Measurements from ENCODE around the gene COL27A1. TPM values are rescaled to one million over a fixed set of nuclear protein-coding genes. Genes with fewer than 3 reads are reported as not detected.

The COL27A1 gene
- total and polyA plus RNA-seq, 2 experiments from 2014 or later = 44.6 to 47.0 TPM

DNA sequence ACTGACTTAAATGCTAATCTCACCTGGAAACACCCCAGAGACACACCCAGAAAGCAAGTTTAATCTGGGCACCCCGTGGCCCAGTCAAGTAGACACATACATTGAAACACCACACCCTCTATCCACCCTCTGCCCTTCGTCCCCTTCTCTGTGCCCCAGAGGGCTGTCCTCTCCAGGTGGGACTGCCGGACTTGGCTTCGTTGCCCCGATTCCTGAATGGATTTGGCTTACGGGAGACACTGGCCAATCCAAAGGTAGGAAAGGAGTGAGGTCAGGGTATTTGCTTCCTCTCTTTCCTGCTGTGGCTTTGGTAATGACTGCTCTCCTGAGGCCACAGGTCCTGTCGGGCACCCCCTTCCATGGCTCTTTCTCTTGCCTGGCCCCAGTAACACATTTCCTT is 25.2 kb upstream of the COL27A1 start:
- H3K27me3 ChIP-seq = no peaks in the 10 kb centered on the region
- WGBS (ENCODE audit: low lambda C conversion rate, missing lambda C conversion rate) = 87% methylated on average over 7 of the region's 7 CpGs
- TF ChIP-seq EZH2 (IDR thresholded peaks at IDR 0.05; ENCODE audit: borderline replicate concordance) = no peak
- no peak for TF ChIP-seq EZH2phosphoT487 (IDR thresholded peaks at IDR 0.05; ENCODE audit: low read depth, severe bottlenecking, unreplicated experiment)
- TF ChIP-seq CTCF (IDR thresholded peaks at IDR 0.05; ENCODE audit: poor library complexity) = no peak

DNA sequence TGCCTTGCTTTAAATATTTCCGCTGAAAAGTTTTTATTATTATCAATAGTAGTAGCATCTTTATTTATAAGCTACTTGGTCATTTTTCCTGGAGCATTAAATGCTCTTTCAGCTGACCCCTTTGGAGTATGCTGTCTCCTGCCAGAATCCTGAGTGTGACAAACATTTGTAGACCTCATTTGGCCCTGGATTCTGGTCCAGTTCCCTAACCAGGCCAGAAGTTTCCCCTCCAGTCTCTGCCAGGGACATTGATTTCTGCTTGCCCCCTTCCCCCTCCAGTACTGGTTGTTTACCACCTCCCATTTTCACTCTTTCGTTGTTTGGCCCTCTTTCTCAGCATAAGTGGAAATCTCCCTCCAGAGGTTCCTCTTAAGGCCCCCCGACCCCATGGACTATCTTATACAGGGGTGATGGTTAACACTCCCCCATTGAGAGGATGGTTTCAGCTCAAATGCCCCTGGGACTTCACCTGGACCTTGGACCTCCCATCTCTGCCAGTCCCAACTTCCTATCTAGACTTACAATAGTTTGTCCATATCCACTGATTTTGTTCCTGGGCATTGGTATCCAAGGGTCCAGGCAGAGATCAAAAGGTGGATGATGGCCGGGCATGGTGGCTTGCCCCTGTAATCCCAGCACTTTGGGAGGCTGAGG is 24.6 kb upstream of the COL27A1 start:
- 100% methylated on average over 4 of the region's 4 CpGs for WGBS (ENCODE audit: low lambda C conversion rate, missing lambda C conversion rate)

More for the DNA sequence above, 25.2 kb upstream of the COL27A1 start:
- DNase-seq (ENCODE audit: low spot score) = no peak
- Histone ChIP-seq H3K27ac (no peak overlapping the region), H3K4me2 (no peak overlapping the region), H3K4me3 (no peak overlapping the region), H3K4me1 (ENCODE audit: insufficient read depth) (peaks cover under 1% of the 10 kb centered on the region), H3K36me3 (replicated peaks; ENCODE audit: insufficient read depth, low read depth) (no peaks in the 10 kb centered on the region), H3K9me2 (replicated peaks; ENCODE audit: insufficient read depth) (no peaks in the 10 kb centered on the region), H3K9me3 (ENCODE audit: low read depth) (no peaks in the 10 kb centered on the region), H4K20me1 (ENCODE audit: insufficient read depth, poor library complexity, severe bottlenecking) (no peaks in the 10 kb centered on the region), H2AFZ (no peak overlapping the region), H3K79me2 (no peaks in the 10 kb centered on the region)

GRCh38 chr9:114131808-114132549 is 23.4 kb upstream of the COL27A1 start:
- no peak for DNase-seq (ENCODE audit: low spot score)
- H3K36me3 ChIP-seq (replicated peaks; ENCODE audit: insufficient read depth, low read depth) = no peaks in the 10 kb centered on the region
- no peaks in the 10 kb centered on the region for H3K9me2 ChIP-seq (replicated peaks; ENCODE audit: insufficient read depth)
- no peaks in the 10 kb centered on the region for H3K79me2 ChIP-seq
- WGBS (ENCODE audit: low lambda C conversion rate, missing lambda C conversion rate) = 91% methylated on average over 10 of the region's 10 CpGs
- H3K4me3 ChIP-seq = no peak overlapping the region
- TF ChIP-seq EZH2phosphoT487 (IDR thresholded peaks at IDR 0.05; ENCODE audit: low read depth, severe bottlenecking, unreplicated experiment) = no peak
- TF ChIP-seq EZH2 (IDR thresholded peaks at IDR 0.05; ENCODE audit: borderline replicate concordance) = no peak
- TF ChIP-seq CTCF (IDR thresholded peaks at IDR 0.05; ENCODE audit: poor library complexity) = no peak
- no peaks in the 10 kb centered on the region for H3K9me3 ChIP-seq (ENCODE audit: low read depth)
- no peak overlapping the region for H3K4me2 ChIP-seq
- H2AFZ ChIP-seq = no peak overlapping the region
- no peaks in the 10 kb centered on the region for H3K4me1 ChIP-seq (ENCODE audit: insufficient read depth)
- no peak overlapping the region for H3K27ac ChIP-seq
- no peaks in the 10 kb centered on the region for H3K27me3 ChIP-seq
- H4K20me1 ChIP-seq (ENCODE audit: insufficient read depth, poor library complexity, severe bottlenecking) = no peaks in the 10 kb centered on the region

More for the DNA sequence above, 24.6 kb upstream of the COL27A1 start:
- Histone ChIP-seq H3K27me3 (no peaks in the 10 kb centered on the region), H3K9me3 (ENCODE audit: low read depth) (no peaks in the 10 kb centered on the region), H3K4me3 (no peak overlapping the region), H3K4me1 (ENCODE audit: insufficient read depth) (no peaks in the 10 kb centered on the region), H2AFZ (no peak overlapping the region), H3K9me2 (replicated peaks; ENCODE audit: insufficient read depth) (no peaks in the 10 kb centered on the region), H3K4me2 (no peak overlapping the region), H4K20me1 (ENCODE audit: insufficient read depth, poor library complexity, severe bottlenecking) (no peaks in the 10 kb centered on the region), H3K79me2 (no peaks in the 10 kb centered on the region), H3K36me3 (replicated peaks; ENCODE audit: insufficient read depth, low read depth) (no peaks in the 10 kb centered on the region), H3K27ac (no peak overlapping the region)
- no peak for DNase-seq (ENCODE audit: low spot score)
- TF ChIP-seq EZH2 (IDR thresholded peaks at IDR 0.05; ENCODE audit: borderline replicate concordance) (no peak), EZH2phosphoT487 (IDR thresholded peaks at IDR 0.05; ENCODE audit: low read depth, severe bottlenecking, unreplicated experiment) (no peak), CTCF (IDR thresholded peaks at IDR 0.05; ENCODE audit: poor library complexity) (no peak)
